ENCODE results near the gene DEAF1. TPM values are rescaled to one million over a fixed set of nuclear protein-coding genes. Genes with fewer than 3 reads are reported as not detected.

DEAF1 gene
- total RNA-seq, 2 experiments from 2014 or later, result 68.4 to 79.6 TPM

GRCh38 chr11:603154-603553 is 91.9 kb downstream of the DEAF1 start:
- peaks cover 85% of the 10 kb centered on the region for H3K36me3 ChIP-seq (ENCODE audit: insufficient read depth, low read length)
- Mint-ChIP-seq H3K9me3 (no peaks in the 10 kb centered on the region), H3K4me1 (ENCODE audit: low read depth) (no peaks in the 10 kb centered on the region), H3K4me3 (no peak overlapping the region), H3K36me3 (ENCODE audit: low read depth) (peaks cover 64% of the 10 kb centered on the region), H3K27ac (no peak overlapping the region), H3K27me3 (no peaks in the 10 kb centered on the region)
- no peaks in the 10 kb centered on the region for H3K9me3 ChIP-seq (ENCODE audit: control insufficient read depth in 1 of 2, insufficient read depth in 1 of 2, low read length in 2 of 2)
- DNase-seq, result no peak
- POLR2A ChIA-PET, result no interaction called here
- H3K4me3 ChIP-seq (ENCODE audit: low read length), result no peak overlapping the region
- CTCF ChIA-PET, result no interaction called here
- ATAC-seq (ENCODE audit: poor library complexity), result no peak
- H3K4me1 ChIP-seq (ENCODE audit: insufficient read depth, low read length), result no peaks in the 10 kb centered on the region
- H3K27ac ChIP-seq (ENCODE audit: low read depth in 1 of 2, low read length in 2 of 2), result no peak overlapping the region
- intact Hi-C loops (cut with DNase I, micrococcal nuclease), result no loop called here
- no peak for TF ChIP-seq CTCF (IDR thresholded peaks at IDR 0.05)
- H3K27me3 ChIP-seq (ENCODE audit: control insufficient read depth in 1 of 2, insufficient read depth in 2 of 2, low read length in 2 of 2), result no peaks in the 10 kb centered on the region

- Mint-ChIP-seq H3K36me3 (ENCODE audit: low read depth) (peaks cover 66% of the 10 kb centered on the region), H3K9me3 (no peaks in the 10 kb centered on the region), H3K4me3 (no peak overlapping the region), H3K27ac (no peak overlapping the region), H3K4me1 (ENCODE audit: low read depth) (no peaks in the 10 kb centered on the region), H3K27me3 (no peaks in the 10 kb centered on the region)
- H3K36me3 ChIP-seq (ENCODE audit: insufficient read depth, low read length), result peaks cover 84% of the 10 kb centered on the region
- no peaks in the 10 kb centered on the region for H3K9me3 ChIP-seq (ENCODE audit: control insufficient read depth in 1 of 2, insufficient read depth in 1 of 2, low read length in 2 of 2)
- ATAC-seq (ENCODE audit: poor library complexity) (no peak), DNase-seq (no peak)
- H3K27ac ChIP-seq (ENCODE audit: low read depth in 1 of 2, low read length in 2 of 2), result no peak overlapping the region
- intact Hi-C loops (cut with DNase I, micrococcal nuclease), result no loop called here
- H3K4me3 ChIP-seq (ENCODE audit: low read length), result no peak overlapping the region
- no peaks in the 10 kb centered on the region for H3K4me1 ChIP-seq (ENCODE audit: insufficient read depth, low read length)
- CTCF ChIA-PET, result no interaction called here
- no peaks in the 10 kb centered on the region for H3K27me3 ChIP-seq (ENCODE audit: control insufficient read depth in 1 of 2, insufficient read depth in 2 of 2, low read length in 2 of 2)
- POLR2A ChIA-PET, result interaction anchor here (0.9 to 1.4 kb wide), 3 partner anchors 13 to 33 kb away, joined by 3 read pairs; partner anchors contain the start of gene PHRF1
- no peak for TF ChIP-seq CTCF (IDR thresholded peaks at IDR 0.05)
Measured at GRCh38 chr11:601573-602245, 93.3 kb downstream of the DEAF1 start.

GRCh38 chr11:598005-598680 is 96.9 kb downstream of the DEAF1 start:
- Histone ChIP-seq H3K4me3 (ENCODE audit: low read length) (no peak overlapping the region), H3K4me1 (ENCODE audit: insufficient read depth, low read length) (peaks cover 7% of the 10 kb centered on the region), H3K36me3 (ENCODE audit: insufficient read depth, low read length) (peaks cover 82% of the 10 kb centered on the region), H3K9me3 (ENCODE audit: control insufficient read depth in 1 of 2, insufficient read depth in 1 of 2, low read length in 2 of 2) (no peaks in the 10 kb centered on the region), H3K27me3 (ENCODE audit: control insufficient read depth in 1 of 2, insufficient read depth in 2 of 2, low read length in 2 of 2) (no peaks in the 10 kb centered on the region), H3K27ac (ENCODE audit: low read depth in 1 of 2, low read length in 2 of 2) (no peak overlapping the region)
- peaks cover 80% of the 10 kb centered on the region for H3K36me3 Mint-ChIP-seq (ENCODE audit: low read depth)
- H3K4me3 Mint-ChIP-seq, result no peak overlapping the region
- CTCF ChIA-PET, result no interaction called here
- ATAC-seq (ENCODE audit: poor library complexity) (no peak), DNase-seq (peak in 1 of 14 experiments; percentile 16)
- H3K27me3 Mint-ChIP-seq, result no peaks in the 10 kb centered on the region
- intact Hi-C loops (cut with DNase I, micrococcal nuclease), result no loop called here
- H3K9me3 Mint-ChIP-seq, result no peaks in the 10 kb centered on the region
- no peak for TF ChIP-seq CTCF (IDR thresholded peaks at IDR 0.05)
- no peaks in the 10 kb centered on the region for H3K4me1 Mint-ChIP-seq (ENCODE audit: low read depth)
- POLR2A ChIA-PET, result no interaction called here
- no peak overlapping the region for H3K27ac Mint-ChIP-seq

Measured in CD4-positive, alpha-beta T cell (primary cell).